ENCODE results near the gene BEAN1. TPM values are rescaled to one million over a fixed set of nuclear protein-coding genes. Genes with fewer than 3 reads are reported as not detected.

The BEAN1 gene
- total RNA-seq, 2 donors from 2014 or later: 0.42 to 0.48 TPM

DNA sequence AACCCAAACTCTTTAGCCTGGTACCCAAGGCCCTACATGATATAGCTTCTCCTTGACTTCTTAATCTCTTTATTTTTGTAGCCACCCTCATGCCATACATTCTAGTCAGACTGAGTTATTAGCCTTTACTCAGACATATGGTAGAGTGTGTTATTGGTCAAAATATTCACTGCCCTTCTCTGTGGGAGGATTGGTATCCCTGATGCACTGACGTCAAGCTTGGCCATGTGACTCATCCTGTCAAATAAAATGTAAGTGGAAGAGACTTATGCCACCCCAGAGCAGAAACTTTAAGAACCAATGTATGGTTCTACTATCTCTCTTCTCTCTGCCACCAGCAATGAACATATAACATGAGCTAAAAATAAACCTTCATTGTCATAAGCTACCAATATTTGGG is 12.2 kb upstream of the BEAN1 start:
- no peak for DNase-seq (ENCODE audit: low spot score)
- intact Hi-C loops (cut with DNase I): loop anchor here in 1 of 2 donors (5.0 to 10.0 kb wide), 2 partner anchors 60 to 192 kb away; no protein-coding TSS in a partner anchor

DNA sequence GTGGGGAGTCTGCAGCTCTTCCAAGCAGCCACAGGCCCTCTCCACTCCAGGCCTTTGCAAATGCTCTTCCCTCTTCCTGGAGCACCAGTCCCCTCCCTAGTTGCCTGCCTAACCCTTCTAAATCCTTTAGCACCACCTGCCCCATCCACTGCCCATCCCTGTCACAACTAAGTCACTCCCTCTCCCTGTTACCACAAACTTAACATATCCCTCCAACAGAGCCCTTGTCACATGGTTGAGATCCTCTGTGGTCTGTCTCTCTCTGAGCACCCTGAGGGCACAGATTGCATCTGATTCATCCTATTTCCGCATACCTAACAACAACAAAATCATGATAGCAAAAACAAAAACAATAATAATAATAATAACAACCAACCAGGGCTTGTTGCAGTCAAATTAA is 11.0 kb upstream of the BEAN1 start:
- intact Hi-C loops (cut with DNase I): loop anchor here in 1 of 2 donors (5.0 to 10.0 kb wide), 2 partner anchors 61 to 191 kb away; no protein-coding TSS in a partner anchor
- no peak for DNase-seq (ENCODE audit: low spot score)

DNA sequence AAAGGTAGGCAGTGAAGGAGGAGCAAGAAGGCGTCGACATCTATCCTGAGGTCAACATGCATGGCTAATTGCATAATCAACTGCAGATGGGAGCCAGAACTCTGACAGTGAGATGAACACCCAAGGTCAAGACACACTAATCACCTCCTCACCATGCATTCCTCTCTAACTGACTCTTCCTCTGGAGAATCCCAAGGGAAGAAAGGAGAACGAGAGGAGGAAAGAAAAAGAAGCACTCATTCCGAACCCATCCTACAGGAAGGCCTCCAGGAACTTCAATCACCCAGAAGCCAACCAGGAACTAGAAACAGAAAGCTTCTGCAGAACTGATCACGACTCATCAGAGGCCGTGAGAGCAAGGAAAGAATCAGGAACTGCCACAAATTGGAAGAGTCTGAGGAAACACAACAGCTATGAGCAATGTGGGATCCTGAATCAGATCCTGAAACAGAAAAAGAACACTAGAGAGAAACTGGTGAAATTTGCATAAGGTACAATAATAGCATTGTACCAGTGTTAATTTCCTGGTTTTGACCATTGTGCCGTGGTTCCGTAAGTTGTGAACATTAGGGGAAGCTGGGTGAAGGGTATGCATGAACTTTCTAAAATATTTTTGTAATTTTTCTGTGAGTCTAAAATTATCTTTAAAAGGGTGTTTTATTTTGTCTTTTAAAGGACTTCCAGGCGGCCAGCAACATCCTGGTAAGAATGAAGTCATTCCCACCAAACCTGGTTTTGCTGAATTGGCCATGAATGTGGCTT is 10.0 kb upstream of the BEAN1 start:
- no peak for DNase-seq (ENCODE audit: low spot score)
- intact Hi-C loops (cut with DNase I): loop anchor here in 1 of 2 donors (5.0 to 10.0 kb wide), 2 partner anchors 62 to 190 kb away; no protein-coding TSS in a partner anchor

DNA sequence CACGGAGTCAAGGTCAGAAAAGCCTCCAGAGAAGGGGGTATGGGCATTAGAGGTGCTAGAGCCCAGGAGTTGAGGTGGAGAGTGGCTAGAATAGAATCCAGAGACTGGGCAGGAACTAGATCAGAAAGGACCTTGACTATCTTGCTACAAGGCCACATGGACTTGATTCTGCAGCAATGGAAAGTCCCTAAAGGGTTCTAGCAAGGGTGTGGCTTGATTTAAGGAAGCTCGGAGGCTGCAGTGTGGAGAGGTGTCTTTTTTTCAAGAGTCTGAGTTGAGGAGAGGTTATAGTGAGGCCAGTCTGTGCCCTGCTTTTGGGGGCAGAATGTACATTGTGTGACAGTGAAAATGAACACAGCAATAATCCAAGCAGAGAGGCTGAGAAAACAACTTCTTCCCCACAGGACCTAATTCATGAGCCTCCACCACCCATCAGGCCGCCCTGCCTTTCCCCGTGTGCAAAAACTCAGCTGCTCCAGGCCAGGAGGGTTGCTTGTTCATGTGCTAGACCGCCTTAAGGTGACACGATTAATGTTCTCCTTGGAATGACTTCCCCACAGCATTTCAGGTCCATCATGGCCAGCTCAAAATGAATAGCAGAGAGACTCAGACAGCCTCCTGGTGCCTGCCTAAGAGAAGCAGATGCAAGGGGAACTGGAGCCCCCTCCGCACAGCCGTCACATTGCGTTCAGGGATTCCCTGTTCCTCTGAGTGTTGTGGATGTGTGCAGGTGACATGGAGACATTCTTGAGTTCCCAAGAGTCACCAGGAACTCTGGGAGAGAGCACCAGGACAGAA is 8.7 kb upstream of the BEAN1 start:
- no peak for DNase-seq (ENCODE audit: low spot score)
- intact Hi-C loops (cut with DNase I): loop anchor here in 1 of 2 donors (5.0 to 10.0 kb wide), 2 partner anchors 64 to 189 kb away; no protein-coding TSS in a partner anchor

DNA sequence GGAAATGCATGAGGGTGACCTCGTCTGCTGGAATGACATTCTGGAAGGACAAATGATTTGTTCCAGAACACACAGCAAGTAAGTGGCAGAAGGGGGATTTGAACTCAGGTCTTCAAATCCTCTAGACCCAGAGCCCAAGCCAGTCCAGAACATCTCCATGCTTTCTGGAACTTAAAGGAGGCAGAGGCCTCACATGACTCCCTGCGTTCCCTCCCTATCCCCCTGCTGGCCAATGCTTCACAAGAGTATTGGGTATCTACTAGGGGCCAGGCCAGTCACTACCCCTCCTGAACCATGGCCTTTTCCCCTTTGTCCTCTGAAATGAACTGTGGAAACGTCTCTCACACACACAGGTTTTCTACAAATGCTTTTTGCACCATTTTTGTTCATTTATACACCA is 7.6 kb upstream of the BEAN1 start:
- intact Hi-C loops (cut with DNase I): loop anchor here in 1 of 2 donors (5.0 to 10.0 kb wide), 2 partner anchors 65 to 188 kb away; no protein-coding TSS in a partner anchor
- DNase-seq (ENCODE audit: low spot score): no peak

DNA sequence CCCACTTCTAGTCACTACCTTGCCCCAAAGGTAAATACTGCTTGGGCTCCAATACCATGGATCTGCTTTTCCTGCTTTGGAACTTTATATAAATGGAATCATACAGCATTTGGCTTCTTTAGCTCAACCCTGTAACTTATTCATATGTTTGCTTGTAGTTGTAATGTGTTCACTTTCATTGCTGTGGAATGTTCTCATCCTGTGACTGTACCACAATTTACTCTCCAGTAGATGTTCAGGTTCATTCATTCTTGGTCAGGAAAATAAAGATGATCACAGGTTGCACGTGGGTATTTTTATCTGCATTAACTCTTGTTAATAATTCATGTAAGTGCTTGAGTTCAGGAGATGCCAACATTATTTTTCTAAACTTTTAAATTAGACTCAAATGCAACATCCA is 6.7 kb upstream of the BEAN1 start:
- DNase-seq (ENCODE audit: low spot score): no peak
- intact Hi-C loops (cut with DNase I): no loop called here

DNA sequence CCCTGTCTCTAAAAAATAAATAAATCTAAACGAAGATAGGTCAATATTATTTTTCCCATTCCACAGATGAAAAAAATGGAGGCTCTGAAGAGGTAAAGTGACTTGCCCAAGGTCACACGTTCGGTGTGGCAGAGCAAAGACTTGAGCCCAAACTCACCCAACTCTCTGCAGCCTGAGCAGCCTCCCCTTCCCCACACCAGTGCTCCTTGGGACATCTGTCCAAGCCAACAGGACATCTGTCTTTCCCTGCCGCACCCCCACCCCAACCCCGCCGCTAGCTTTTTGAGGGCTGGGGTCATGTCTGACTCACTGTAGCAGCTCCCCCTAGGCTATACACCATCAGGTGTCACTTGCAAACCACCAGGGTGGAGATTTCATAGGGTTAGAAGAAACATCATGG is 5.2 kb upstream of the BEAN1 start:
- intact Hi-C loops (cut with DNase I): no loop called here
- no peak for DNase-seq (ENCODE audit: low spot score)

DNA sequence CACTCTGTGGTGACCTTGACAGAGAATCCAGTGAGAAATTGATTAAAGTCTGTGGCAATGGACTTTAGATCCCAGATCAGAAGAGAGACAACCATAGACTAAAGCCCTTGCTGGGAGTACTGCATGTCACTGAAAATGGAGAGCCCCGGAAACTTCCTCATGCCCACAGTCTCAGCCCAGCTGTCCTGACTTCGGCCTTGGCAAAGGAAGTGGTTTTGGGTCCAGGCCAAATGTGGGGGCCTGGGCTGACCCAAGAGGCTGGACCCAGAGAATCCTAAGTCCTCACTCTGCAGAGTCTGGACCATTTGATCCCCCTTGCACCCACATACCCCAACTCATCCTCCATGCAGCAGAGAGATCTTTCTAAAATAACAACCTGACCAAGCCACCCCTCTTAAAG is 4.7 kb upstream of the BEAN1 start:
- no peak for DNase-seq (ENCODE audit: low spot score)
- intact Hi-C loops (cut with DNase I): no loop called here

DNA sequence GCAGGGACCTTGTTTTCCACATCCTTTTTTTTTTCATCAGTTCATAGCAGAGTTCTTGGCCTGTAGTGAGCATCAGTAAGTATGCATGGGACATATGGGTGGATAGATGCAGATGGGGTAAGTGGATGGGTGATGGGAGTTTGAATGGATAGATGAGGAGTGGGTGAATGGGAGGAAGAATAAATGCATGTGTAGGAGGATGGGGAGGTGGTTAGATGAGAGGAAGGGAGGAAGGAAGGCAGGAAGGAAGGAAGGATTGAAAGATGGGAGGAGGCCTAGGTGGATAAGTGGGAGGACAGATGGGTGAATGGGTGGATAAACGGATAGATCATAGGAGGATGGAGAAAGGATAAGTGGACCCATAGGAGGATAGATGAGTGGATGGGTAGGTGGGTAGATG is 3.9 kb upstream of the BEAN1 start:
- intact Hi-C loops (cut with DNase I): no loop called here
- DNase-seq (ENCODE audit: low spot score): no peak

DNA sequence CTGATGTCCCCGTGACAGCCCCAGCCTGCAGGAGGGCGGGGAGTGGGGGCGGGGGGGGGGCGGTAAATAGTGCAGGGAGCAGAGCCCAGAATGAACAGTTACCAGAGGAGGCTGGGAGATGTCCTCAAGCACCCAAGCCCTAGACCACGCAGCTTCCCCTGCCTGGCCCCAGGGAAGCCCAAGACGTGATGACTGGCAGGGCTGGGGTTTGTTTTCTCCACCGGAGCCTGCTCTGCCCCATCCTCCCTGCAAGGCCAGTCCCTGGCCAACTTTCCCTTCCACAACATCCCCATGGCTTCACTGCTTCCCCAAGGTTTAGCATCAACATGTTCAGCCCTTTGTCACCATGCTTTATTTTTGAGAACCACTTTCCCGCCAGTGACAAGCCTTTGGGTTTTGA is 1.4 kb upstream of the BEAN1 start:
- no peak for DNase-seq (ENCODE audit: low spot score)
- intact Hi-C loops (cut with DNase I): loop anchor here in 1 of 2 donors (2.0 kb wide), 1 partner anchor 447 kb away; no protein-coding TSS in a partner anchor

DNA sequence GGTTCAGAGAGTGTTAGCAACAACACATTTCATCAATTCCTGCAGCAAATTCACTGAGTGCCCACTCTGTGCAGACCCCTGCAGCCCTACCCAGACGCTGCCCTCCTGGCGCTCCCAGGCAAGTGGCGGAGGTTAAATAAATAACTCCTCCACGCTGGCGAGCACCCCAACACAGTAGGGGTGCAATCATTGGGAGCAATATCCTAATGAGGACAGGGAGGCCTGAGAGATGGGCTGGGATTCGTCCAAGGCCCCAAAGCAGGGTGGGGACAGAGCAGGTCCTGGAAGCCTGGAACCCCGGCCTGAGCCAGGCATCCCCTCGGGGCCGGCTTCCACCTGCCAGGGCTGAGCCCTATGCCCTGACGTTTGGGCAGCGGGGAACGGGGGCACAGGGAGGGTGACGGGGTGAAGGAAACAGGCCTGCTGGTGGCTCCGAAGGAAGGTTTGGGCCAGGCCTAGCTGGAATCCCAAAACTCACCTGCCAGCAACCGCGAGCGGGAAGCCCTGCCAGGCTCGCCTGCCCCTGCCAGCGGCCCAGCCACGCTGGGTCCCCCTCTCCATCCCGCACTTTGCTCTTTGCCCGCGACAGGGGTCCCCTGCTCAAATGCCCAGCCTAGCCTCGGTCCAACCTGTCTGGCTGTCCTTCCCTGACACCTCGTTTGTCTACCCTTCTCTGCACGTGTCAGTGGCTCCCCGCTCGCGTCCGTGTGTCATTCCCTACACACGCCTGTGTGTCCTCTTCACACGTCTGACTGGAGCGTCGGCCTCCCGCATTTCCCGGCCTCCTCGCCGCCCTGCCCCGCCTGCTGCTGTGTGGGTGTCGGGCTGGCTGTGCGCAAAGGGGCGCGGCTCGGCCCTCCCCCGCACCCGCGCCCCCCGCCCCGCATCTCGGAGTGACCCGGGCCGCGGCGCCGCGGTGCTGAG is 721 bp upstream of the BEAN1 start:
- DNase-seq (ENCODE audit: low spot score): no peak
- intact Hi-C loops (cut with DNase I): no loop called here

DNA sequence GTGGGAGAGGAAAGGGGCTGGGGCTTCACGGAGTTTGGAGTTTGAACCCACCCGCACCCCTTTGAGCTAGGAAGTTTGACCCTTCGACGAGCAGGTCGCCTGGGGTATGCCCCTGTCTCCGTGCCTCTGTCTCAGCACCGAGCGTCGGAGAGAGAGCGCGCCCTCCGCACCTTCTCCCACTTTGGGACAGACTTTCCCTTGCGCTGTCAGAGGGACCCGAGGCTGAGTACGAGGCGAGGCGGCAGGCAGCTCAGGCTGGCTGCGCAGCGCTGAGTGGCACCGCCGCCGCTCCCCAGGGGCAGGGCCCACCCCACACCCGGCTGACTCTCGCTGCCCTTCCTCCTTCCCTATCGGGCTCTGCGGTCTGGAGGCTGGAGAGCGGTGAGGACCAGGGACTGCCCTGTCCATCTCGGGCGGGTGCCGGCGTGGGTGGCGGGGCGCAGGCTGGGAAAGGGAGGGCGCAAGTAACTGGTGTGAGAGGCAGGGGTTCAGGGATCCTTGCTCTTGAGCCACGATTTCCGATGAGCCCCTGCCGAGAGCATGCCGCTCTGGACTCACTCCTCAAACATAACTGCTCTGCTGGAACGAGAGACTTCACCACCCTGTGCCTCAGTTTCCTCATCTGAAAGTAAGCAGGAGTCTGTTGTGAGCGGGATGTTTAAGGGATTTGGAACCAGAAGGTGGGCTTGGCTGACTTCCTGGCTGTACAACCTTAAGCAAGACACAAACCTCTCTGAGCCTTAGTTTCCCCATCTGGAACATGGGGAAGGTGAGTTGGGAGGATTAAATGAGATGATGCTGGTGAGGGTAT is 981 bp downstream of the BEAN1 start:
- intact Hi-C loops (cut with DNase I): no loop called here
- no peak for DNase-seq (ENCODE audit: low spot score)

DNA sequence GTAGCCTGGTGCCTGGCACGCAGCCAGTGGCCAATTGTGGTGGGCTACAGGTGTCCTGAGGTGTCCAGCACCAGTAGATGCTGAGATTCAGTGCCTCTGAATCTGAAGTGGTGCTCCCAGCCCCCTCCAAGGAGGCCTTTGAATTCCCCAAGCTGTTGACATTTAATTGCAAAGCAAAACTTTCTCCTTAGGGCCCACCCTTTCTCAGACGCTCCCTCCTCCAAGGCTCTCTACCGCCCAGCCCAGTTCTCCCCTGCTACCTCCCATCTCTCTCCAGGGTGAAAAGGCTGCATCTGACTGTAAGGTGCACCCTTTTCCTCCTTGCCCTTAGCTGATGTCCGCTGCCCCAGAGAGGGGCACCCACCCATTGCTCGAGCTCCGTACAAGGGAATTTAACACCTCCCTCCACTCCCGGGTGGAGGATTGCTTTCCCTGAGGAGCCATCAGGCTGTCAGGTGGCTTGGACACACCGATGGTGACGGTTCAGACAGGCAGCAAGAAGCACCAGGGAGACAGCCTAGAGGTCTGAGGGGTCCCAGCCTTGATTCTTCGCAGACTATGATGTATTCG is 1.7 kb downstream of the BEAN1 start:
- DNase-seq (ENCODE audit: low spot score): no peak
- intact Hi-C loops (cut with DNase I): no loop called here

DNA sequence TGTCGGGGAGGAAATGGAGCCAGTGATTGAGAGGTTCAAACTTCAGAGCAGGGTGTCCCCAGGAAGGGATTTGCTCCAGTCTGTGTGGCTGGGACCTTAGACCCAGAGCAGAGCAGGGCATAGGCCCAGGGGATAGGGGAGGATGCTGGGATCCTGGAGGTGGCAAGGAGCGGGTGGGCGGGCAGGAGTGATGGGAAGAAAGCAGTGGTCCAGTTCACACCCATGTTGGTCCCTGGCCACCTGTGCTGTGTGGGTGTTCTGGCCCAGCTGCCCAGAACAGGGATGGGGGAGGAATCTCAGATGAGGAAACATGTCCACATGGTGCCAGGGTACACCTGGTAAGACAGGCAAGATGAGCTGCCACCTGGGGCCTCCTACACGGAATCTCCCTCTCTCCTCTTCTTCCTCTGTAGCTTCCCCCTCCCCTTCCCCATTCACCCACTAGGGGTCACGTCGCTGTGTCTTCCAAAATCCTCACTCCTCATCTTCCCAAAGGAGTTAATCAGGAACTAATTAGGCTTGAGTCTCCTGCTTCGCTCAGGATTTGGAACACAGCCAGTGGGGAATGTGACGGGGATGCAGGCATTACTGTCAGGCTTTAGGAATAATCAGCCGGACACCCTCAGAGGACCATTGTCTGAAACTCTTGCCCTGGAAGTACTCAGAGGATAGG is 2.3 kb downstream of the BEAN1 start:
- intact Hi-C loops (cut with DNase I): no loop called here
- no peak for DNase-seq (ENCODE audit: low spot score)

DNA sequence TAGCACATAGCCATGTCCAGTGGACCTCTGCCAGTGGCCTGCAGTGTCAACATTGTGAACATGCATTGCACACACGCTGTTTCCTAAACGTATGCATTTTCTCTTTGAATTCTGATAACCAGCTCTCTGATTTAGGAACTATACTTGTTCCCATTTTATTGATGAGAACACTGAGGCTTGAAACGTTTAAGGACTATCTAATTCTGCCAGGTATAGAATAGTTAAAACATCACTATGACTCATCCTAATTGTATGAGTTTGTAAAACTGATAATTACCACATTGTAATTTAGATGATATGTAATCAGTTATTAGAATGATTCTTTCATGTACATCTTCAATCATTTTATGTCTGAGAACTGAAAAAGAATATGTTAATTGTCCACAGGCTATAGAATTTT is 3.1 kb downstream of the BEAN1 start:
- no peak for DNase-seq (ENCODE audit: low spot score)

DNA sequence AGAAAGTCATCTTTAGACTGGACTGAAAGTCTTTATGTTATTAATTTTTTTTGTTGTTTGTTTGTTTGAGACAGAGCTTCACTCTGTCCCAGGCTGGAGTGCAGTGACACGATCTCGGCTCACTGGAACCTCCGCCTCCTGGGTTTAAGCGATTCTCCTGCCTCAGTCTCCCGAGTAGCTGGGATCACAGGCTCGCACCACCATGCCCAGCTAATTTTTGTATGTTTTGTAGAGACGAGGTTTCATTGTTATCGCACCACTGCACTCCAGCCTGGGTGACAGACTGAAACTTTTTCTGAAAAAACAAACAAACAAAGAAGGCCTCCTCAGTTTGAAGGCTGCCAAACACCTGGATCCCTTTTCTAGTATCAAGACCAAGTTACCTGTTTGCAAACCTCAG is 4.7 kb downstream of the BEAN1 start:
- DNase-seq (ENCODE audit: low spot score): no peak
- intact Hi-C loops (cut with DNase I): no loop called here

More for the DNA sequence above, 3.1 kb downstream of the BEAN1 start:
- intact Hi-C loops (cut with DNase I): no loop called here

DNA sequence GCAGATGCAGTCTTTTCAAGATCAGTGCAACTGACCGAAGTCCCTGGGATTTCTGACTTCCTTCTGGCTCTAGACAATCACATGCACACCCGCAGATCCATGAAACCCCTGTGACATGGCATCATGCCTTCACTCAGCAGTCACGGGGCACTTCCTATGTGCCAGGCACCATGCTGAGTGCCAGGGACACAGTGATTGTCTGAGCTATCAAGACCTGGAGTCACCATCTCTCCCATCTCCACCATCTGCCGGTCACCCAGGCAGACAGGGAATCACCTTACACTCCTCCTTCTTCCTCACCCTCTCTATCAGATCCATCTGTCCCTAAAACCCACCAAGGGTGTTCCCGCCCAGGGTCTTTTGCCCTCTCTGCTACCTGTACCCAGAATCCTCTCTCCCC is 5.3 kb downstream of the BEAN1 start:
- no peak for DNase-seq (ENCODE audit: low spot score)
- intact Hi-C loops (cut with DNase I): no loop called here

Data from posterior vena cava (tissue), 2 donors.